ENCODE data around the gene ENO3.

DNA sequence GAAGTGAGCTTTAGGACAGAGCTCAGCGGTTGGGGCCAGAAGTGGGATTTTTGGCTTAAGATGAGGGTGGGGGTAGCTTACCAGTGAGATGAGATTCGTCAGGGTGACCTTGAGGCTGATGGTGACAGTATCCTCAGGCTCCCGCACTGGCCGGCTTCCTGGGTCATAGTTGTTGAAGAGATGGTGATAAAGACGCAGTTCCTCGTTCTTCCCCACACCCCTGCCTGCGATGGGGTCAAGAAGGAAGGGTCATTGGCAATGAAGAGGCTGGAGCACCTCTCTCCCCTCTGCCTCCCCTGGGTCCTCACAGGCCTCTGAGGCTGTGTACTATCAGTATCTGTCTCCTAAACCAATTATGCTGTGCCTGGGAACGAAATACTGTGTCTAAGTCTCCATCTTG is 48.4 kb upstream of the ENO3 start:
- no peak for TF ChIP-seq ELF4 (IDR thresholded peaks at IDR 0.05)
- TF ChIP-seq, protein P1, sequence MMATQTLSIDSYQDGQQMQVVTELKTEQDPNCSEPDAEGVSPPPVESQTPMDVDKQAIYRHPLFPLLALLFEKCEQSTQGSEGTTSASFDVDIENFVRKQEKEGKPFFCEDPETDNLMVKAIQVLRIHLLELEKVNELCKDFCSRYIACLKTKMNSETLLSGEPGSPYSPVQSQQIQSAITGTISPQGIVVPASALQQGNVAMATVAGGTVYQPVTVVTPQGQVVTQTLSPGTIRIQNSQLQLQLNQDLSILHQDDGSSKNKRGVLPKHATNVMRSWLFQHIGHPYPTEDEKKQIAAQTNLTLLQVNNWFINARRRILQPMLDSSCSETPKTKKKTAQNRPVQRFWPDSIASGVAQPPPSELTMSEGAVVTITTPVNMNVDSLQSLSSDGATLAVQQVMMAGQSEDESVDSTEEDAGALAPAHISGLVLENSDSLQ (IDR thresholded peaks at IDR 0.05): no peak
- no peak for TF ChIP-seq FOXA1 (IDR thresholded peaks at IDR 0.05)
- TF ChIP-seq BHLHE40 (IDR thresholded peaks at IDR 0.05; ENCODE audit: borderline replicate concordance): no peak
- TF ChIP-seq SUZ12 (IDR thresholded peaks at IDR 0.05): no peak
- no peak for TF ChIP-seq CTBP1 (IDR thresholded peaks at IDR 0.05; ENCODE audit: borderline replicate concordance)
- TF ChIP-seq SP1 (IDR thresholded peaks at IDR 0.05): no peak
- TF ChIP-seq HDGF (IDR thresholded peaks at IDR 0.05; ENCODE audit: borderline replicate concordance): no peak
- no peak for TF ChIP-seq FOXK2 (IDR thresholded peaks at IDR 0.05)
- no peak for TF ChIP-seq TARDBP (IDR thresholded peaks at IDR 0.05)
- no peak for TF ChIP-seq ARNT (IDR thresholded peaks at IDR 0.05)
- no peak for TF ChIP-seq LEF1 (IDR thresholded peaks at IDR 0.05; ENCODE audit: borderline replicate concordance)
- no peak for TF ChIP-seq FOXM1 (IDR thresholded peaks at IDR 0.05; ENCODE audit: borderline replicate concordance)

Measured in HEK293T (cell line).